ENCODE measurements around the gene DNAJC3. TPM values are rescaled to one million over a fixed set of nuclear protein-coding genes. Genes with fewer than 3 reads are reported as not detected.

DNAJC3 gene
- total and polyA plus RNA-seq, 2 of the 8 experiments (the other 6 are each of a cell fraction or from before 2014, with no cell fraction given): 4.3 to 24.1 TPM

- TF ChIP-seq CHD7 (IDR thresholded peaks at IDR 0.05; ENCODE audit: insufficient replicate concordance, low read length): no peak
- TF ChIP-seq MAFK (IDR thresholded peaks at IDR 0.05; ENCODE audit: low read depth, low read length): no peak
- no peak for TF ChIP-seq TCF12 (IDR thresholded peaks at IDR 0.05; ENCODE audit: low read depth, low read length)
- no peak for TF ChIP-seq SP4 (IDR thresholded peaks at IDR 0.05; ENCODE audit: low read length)
Measured at GRCh38 chr13:95629071-95629470, 47.9 kb upstream of the DNAJC3 start (continued).
